HUES64 (cell line): Measurements from ENCODE around the gene SYNPR.

Experiments
- H3K27ac ChIP-seq: 2 replicates; pipeline ENCODE4 v1.7.0; 2013; ENCODE audit warnings: low read depth, low read length, inconsistent platforms
- H3K27me3 ChIP-seq: 2 replicates; pipeline ENCODE4 v1.6.1; 2013; ENCODE audit warnings: mild to moderate bottlenecking, low read length; ENCODE audit not compliant: insufficient read depth
- H3K36me3 ChIP-seq: 2 replicates; pipeline ENCODE4 v1.6.1; 2013; ENCODE audit warnings: mild to moderate bottlenecking, low read length; ENCODE audit not compliant: insufficient read depth
- H3K4me1 ChIP-seq: 2 replicates; pipeline ENCODE4 v1.6.1; 2013; ENCODE audit warnings: mild to moderate bottlenecking, low read length, moderate library complexity; ENCODE audit not compliant: insufficient read depth
- H3K4me3 ChIP-seq: 2 replicates; pipeline ENCODE4 v1.5.1; 2013; ENCODE audit warnings: mild to moderate bottlenecking, low read length, moderate library complexity
- H3K9ac ChIP-seq: 2 replicates; pipeline ENCODE4 v1.6.1; 2013; ENCODE audit warnings: mild to moderate bottlenecking, low read depth, low read length
- H3K9me3 ChIP-seq: 2 replicates; pipeline ENCODE4 v1.6.1; 2013; ENCODE audit warnings: low read depth, low read length; ENCODE audit not compliant: insufficient read depth
- WGBS: fragments of 150-250, 120-280 bp; methylation state at CpG from one replicate; pipeline ENCODE4 v1.1.7; 2013; ENCODE audit warnings: missing lambda C conversion rate; 5-methylcytosine and 5-hydroxymethylcytosine counted together

Gene SYNPR

DNA sequence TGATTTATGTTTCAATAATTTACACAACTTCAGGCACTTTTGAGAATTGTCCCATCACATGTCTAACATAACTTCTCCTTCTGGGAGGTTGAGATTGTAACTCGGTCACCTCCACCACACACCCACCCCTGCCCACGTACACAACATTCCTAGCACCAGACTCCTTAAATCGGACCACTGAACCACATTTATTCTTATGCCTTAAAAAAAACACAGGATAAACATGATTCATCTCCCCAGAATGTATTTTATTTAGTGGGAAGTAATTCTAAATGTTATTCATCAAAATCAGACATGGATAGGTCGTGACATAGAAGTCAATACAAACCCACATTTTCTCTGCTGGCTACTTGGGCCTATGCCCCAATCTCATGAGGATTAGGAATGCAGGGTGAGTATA is 377.4 kb downstream of the SYNPR start:
- H3K36me3 ChIP-seq, result no peaks in the 10 kb centered on the region
- H3K4me3 ChIP-seq, result no peak overlapping the region
- WGBS, result 93% methylated on average over 4 of the region's 4 CpGs
- no peak overlapping the region for H3K27ac ChIP-seq
- H3K9ac ChIP-seq, result no peak overlapping the region
- no peaks in the 10 kb centered on the region for H3K4me1 ChIP-seq
- no peaks in the 10 kb centered on the region for H3K9me3 ChIP-seq
- no peaks in the 10 kb centered on the region for H3K27me3 ChIP-seq

DNA sequence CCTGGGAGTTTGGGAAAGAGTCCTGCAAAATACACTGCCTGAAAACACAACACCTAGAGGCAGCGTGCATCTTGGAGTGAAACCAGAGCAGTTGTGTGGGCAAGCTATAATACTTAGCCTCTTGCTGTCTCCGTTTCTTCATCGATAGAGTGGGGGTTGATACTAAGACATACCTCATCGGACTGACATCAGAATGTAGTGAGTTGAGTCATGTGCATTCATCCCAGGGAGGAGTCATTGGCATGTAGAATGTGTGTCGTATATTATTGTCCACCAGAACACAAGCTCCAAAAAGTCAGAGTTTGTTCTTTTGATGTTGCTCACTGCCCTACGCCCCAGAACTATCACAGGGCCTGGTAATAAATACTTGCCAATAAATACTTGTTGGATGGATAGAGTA is 378.7 kb downstream of the SYNPR start:
- H3K9me3 ChIP-seq, result no peaks in the 10 kb centered on the region
- no peak overlapping the region for H3K27ac ChIP-seq
- no peaks in the 10 kb centered on the region for H3K36me3 ChIP-seq
- H3K4me3 ChIP-seq, result no peak overlapping the region
- H3K27me3 ChIP-seq, result no peaks in the 10 kb centered on the region
- H3K9ac ChIP-seq, result no peak overlapping the region
- 99% methylated on average over 6 of the region's 6 CpGs for WGBS
- H3K4me1 ChIP-seq, result no peaks in the 10 kb centered on the region

DNA sequence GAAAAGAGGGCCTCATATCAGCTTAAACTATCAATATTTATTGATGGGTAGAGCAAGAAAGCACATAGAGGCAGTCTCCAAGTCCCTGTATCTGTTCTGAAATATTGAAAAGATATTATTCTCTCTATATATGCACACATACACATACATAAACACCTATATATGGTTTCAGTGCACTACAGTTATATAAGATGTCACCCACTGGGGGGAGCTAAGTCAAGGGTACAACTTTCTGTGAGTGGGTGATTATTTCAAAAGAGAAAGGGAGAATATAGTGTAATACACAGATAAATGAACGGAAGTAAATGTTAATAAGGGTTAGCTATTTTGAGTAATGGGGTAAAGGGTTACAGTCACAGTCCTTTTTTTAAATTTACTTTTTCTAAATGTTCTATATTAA is 383.1 kb downstream of the SYNPR start:
- Histone ChIP-seq H3K36me3 (no peaks in the 10 kb centered on the region), H3K4me1 (no peaks in the 10 kb centered on the region), H3K9me3 (no peaks in the 10 kb centered on the region), H3K9ac (no peak overlapping the region), H3K27ac (no peak overlapping the region), H3K27me3 (no peaks in the 10 kb centered on the region), H3K4me3 (no peak overlapping the region)
- 94% methylated on average over 1 of the region's 1 CpG for WGBS

DNA sequence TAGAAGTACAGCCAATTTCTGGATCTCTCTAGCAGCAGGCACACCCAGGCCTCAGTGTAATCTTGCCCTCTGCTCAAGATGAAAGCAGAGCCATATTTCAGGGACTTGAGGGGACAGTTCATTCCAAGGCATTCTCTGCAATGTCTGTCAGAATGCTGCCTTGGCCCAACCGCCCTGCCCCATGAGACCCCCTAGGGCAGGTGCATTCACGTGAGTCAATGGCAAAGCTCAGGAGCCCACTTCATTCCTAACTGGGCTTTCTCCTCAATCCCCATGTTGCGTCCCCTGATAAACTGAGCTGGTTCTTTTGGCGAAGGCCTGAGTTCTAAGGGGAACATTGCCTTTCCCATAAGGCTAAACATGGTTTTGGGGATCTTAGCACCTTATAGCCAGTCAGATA is 383.9 kb downstream of the SYNPR start:
- Histone ChIP-seq H3K9me3 (no peaks in the 10 kb centered on the region), H3K27me3 (no peaks in the 10 kb centered on the region), H3K27ac (no peak overlapping the region), H3K36me3 (no peaks in the 10 kb centered on the region), H3K4me3 (no peak overlapping the region), H3K4me1 (no peaks in the 10 kb centered on the region), H3K9ac (no peak overlapping the region)
- 77% methylated on average over 4 of the region's 4 CpGs for WGBS

DNA sequence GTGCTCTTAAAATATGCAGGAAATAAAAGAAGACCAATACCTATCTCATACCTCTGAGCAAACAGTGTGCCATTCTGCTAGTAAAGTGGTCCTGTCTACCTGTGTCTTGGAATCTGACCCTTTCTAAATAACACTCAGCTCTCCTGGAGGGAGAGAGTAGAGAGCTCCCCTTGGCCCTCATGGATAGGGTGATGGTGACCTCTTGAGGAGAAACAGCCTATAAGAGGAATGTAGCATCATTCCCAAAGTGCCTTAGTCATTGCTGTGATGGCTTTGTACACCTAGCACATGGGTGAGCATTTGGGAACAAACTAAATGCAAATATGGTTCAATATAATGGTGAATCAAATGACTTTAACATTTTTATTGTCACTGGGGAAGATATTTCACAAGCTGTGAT is 384.4 kb downstream of the SYNPR start:
- Histone ChIP-seq H3K27ac (no peak overlapping the region), H3K9me3 (no peaks in the 10 kb centered on the region), H3K27me3 (no peaks in the 10 kb centered on the region), H3K4me3 (no peak overlapping the region), H3K4me1 (no peaks in the 10 kb centered on the region), H3K9ac (no peak overlapping the region), H3K36me3 (no peaks in the 10 kb centered on the region)
